A673 (cell line): ENCODE results near the gene ATP13A1. TPM values are rescaled to one million over a fixed set of nuclear protein-coding genes. Genes with fewer than 3 reads are reported as not detected.
"Not testable (repeated sequence)": the region's sequence is repeated elsewhere in the genome, so short reads cannot be mapped to it uniquely, and the experiment has no call there.

ENCODE experiments used
- BruUV-seq: library from RNA; stranded (reverse); fragments of 400-500 nt; replicated peaks from 2 replicates; lab custom pipeline; 2021; lab: Mats Ljungman, UMichigan
- CTCF ChIA-PET: fragments of 300-600 bp; sonication (Branson Sonifier 250); formaldehyde crosslinking; loops from one replicate; lab custom pipeline; 2022; ENCODE audit warnings: antibody characterized with exemption; lab: Charles Lee
- POLR2A ChIA-PET: fragments of 300-600 bp; sonication (Branson Sonifier 250); formaldehyde crosslinking; loops from one replicate; lab custom pipeline; 2022; ENCODE audit warnings: antibody characterized with exemption; ENCODE audit not compliant: low non-redundant PET; lab: Charles Lee
- DNase-seq: peaks from one replicate; pipeline ENCODE4 v3.0.0-alpha.2; 2015; ENCODE audit warnings: low spot score
- H3K27ac ChIP-seq: fragments of 200-600 bp; sonication (generic); 2 replicates; pipeline ENCODE4 v1.5.1; 2016; ENCODE audit warnings: mixed run types, low read depth, mild to moderate bottlenecking, mixed read lengths, antibody characterized with exemption, low read length; ENCODE audit not compliant: poor library complexity, severe bottlenecking
- H3K27me3 ChIP-seq: fragments of 200-600 bp; sonication (generic); replicated peaks from 2 replicates; pipeline ENCODE4 v1.6.1; 2017; ENCODE audit warnings: mixed run types, low read depth, mild to moderate bottlenecking, mixed read lengths, antibody characterized with exemption, low read length; ENCODE audit not compliant: insufficient read depth, poor library complexity
- H3K36me3 ChIP-seq: fragments of 200-600 bp; sonication (generic); 2 replicates; pipeline ENCODE4 v1.6.1; 2016; ENCODE audit warnings: mixed run types, mild to moderate bottlenecking, mixed read lengths, antibody characterized with exemption, low read length; ENCODE audit not compliant: insufficient read depth, poor library complexity, severe bottlenecking
- H3K4me1 ChIP-seq: fragments of 200-600 bp; sonication (generic); 2 replicates; pipeline ENCODE4 v1.6.1; 2017; ENCODE audit warnings: mixed run types, mild to moderate bottlenecking, mixed read lengths, antibody characterized with exemption, low read length; ENCODE audit not compliant: insufficient read depth, poor library complexity, severe bottlenecking
- H3K4me3 ChIP-seq: fragments of 200-600 bp; sonication (generic); 2 replicates; pipeline ENCODE4 v1.5.1; 2016; ENCODE audit warnings: low read depth, mixed run types, mild to moderate bottlenecking, mixed read lengths, low read length; ENCODE audit not compliant: poor library complexity, severe bottlenecking
- H3K9me3 ChIP-seq: fragments of 200-600 bp; sonication (generic); 2 replicates; pipeline ENCODE4 v1.6.1; 2016; ENCODE audit warnings: mixed run types, low read depth, mild to moderate bottlenecking, mixed read lengths, antibody characterized with exemption, low read length; ENCODE audit not compliant: poor library complexity, severe bottlenecking
- EZH2 ChIP-seq: fragments of 200-600 bp; sonication (generic); IDR thresholded peaks from 2 replicates; pipeline ENCODE4 v1.6.1; 2017; ENCODE audit warnings: borderline replicate concordance, low read depth, mild to moderate bottlenecking, mixed read lengths, antibody characterized with exemption, low read length; ENCODE audit not compliant: poor library complexity, severe bottlenecking
- intact Hi-C: fragments of 100-400 bp; cut with micrococcal nuclease; formaldehyde crosslinking; loops from one replicate; pipeline ENCODE4 v1.10.0; 2022; ENCODE audit not compliant: unreplicated experiment
- total RNA-seq: library from RNA; stranded (reverse); gene quantifications from 2 replicates; pipeline ENCODE4 v1.2.3, GENCODE V29; 2021
- TF ChIP-seq, protein P1 (sequence below): fragments of 300-800, 200-600 bp; sonication (generic); conservative IDR thresholded peaks from 2 replicates; pipeline ENCODE4 v1.5.1; 2017; ENCODE audit warnings: low read depth, mild to moderate bottlenecking, antibody characterized with exemption, low read length, moderate library complexity, mixed read lengths

The ATP13A1 gene
- total RNA-seq, 1 experiment from 2014 or later: 94.4 TPM

DNA sequence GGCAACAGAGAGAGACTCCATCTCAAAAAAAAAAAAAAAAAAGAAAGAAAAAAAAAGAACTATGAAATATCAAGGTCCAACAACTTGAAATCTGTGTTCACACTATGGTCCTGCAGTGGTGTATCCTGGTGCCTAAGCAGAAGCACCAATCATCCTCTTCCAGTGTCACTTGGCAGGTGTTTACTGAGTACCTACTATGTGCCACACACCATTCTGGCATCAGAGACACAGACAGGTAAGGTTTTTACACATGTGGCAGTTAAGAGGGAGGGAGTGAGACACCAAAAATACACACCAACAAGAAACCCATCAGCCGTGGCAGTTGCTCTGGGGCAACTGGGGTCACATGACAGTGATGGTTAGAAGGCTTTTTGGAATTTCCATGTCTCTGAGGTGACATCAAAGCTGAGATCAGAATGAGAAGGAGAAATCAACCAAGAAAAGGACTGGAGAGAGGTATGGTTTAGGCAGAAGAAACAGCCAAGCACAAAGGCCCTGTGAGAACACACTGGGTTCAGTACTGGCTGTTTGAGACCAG is 62.6 kb downstream of the ATP13A1 start:
- POLR2A ChIA-PET: no interaction called here
- H3K27me3 ChIP-seq: no peaks in the 10 kb centered on the region
- CTCF ChIA-PET: no interaction called here
- no peak for DNase-seq
- no peak overlapping the region for H3K4me3 ChIP-seq
- no peak overlapping the region for H3K27ac ChIP-seq
- no TSS peak for BruUV-seq
- no peaks in the 10 kb centered on the region for H3K4me1 ChIP-seq
- no peak for TF ChIP-seq EZH2
- TF ChIP-seq, protein P1, sequence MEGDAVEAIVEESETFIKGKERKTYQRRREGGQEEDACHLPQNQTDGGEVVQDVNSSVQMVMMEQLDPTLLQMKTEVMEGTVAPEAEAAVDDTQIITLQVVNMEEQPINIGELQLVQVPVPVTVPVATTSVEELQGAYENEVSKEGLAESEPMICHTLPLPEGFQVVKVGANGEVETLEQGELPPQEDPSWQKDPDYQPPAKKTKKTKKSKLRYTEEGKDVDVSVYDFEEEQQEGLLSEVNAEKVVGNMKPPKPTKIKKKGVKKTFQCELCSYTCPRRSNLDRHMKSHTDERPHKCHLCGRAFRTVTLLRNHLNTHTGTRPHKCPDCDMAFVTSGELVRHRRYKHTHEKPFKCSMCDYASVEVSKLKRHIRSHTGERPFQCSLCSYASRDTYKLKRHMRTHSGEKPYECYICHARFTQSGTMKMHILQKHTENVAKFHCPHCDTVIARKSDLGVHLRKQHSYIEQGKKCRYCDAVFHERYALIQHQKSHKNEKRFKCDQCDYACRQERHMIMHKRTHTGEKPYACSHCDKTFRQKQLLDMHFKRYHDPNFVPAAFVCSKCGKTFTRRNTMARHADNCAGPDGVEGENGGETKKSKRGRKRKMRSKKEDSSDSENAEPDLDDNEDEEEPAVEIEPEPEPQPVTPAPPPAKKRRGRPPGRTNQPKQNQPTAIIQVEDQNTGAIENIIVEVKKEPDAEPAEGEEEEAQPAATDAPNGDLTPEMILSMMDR: no peak
- intact Hi-C loops: no loop called here
- H3K9me3 ChIP-seq: no peaks in the 10 kb centered on the region
- H3K36me3 ChIP-seq: no peaks in the 10 kb centered on the region

DNA sequence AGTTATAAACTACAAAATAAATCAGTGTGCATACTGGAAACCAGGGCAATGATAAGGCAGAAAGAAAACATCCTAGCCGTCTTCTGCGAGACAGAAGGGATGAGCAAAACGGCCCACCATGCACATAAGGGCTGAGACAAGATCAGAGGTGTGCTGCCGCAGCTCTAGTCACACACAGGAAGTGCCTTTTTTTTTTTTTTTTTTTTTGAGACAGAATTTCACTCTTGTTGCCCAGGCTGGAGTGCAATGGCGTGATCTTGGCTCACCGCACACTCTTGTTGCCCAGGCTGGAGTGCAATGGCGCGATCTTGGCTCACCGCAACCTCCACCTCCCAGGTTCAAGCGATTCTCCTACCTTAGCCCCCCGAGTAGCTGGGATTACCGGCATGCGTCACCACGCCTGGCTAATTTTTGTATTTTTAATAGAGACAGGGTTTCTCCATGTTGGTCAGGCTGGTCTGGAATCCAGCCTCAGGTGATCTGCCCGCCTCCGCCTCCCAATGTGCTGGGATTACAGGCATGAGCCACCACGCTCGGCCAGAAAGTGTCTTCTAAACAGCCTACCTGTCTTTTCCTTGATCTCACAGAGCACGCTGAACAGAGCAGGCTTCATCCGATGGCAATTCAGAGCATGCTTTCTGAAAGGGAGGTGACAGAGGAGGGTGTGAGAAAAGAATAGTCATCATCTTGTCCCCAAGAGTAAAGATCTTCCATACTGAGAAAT is 64.6 kb downstream of the ATP13A1 start:
- H3K4me3 ChIP-seq, H3K36me3 ChIP-seq, H3K4me1 ChIP-seq, BruUV-seq, CTCF ChIA-PET, DNase-seq, H3K27ac ChIP-seq, intact Hi-C loops, H3K27me3 ChIP-seq, H3K9me3 ChIP-seq: not testable (repeated sequence)
- POLR2A ChIA-PET: interaction anchor here (0.7 kb wide), 1 partner anchor 301 kb away, joined by 8 read pairs; no protein-coding TSS in a partner anchor

DNA sequence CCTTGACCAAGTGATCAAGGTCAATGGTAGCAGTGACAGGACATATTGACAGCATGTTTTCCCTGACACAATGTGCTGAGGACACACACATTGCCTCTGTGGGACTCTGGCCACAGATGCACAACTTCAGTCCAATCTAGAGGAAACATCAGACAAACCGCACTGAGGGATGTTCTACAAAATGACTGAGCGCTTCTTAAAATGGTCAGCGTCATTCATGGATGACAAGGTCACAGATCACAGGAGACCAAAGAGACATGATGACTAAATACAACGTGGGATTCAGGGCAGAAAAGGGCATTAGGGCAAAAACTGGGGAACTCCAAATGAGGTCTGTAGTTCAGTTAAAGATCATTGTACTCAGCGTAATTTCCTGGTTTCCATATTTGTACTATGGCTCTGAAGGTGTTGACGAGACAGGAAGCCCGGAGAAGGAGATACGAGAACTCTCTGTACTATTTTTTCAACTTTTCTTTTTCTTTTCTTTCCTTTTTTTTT is 65.6 kb downstream of the ATP13A1 start:
- no peak for DNase-seq
- ChIA-PET POLR2A (interaction anchor here (0.7 kb wide), 1 partner anchor 302 kb away, joined by 8 read pairs; no protein-coding TSS in a partner anchor), CTCF (no interaction called here)
- intact Hi-C loops: no loop called here
- TF ChIP-seq, protein P1: no peak
- no peak for TF ChIP-seq EZH2
- H3K36me3 ChIP-seq: no peaks in the 10 kb centered on the region
- no peak overlapping the region for H3K27ac ChIP-seq
- BruUV-seq: no TSS peak
- no peaks in the 10 kb centered on the region for H3K27me3 ChIP-seq
- no peak overlapping the region for H3K4me3 ChIP-seq
- H3K4me1 ChIP-seq: no peaks in the 10 kb centered on the region
- no peaks in the 10 kb centered on the region for H3K9me3 ChIP-seq

Other genes with a start within 250 kb of the ATP13A1 start
- 2.5 TPM in 2 replicates for gene TSSK6, start 148.1 kb downstream of the ATP13A1 start, total RNA-seq
- 421 and 431 TPM in 2 replicates for gene NDUFA13, start 147.5 kb downstream of the ATP13A1 start, total RNA-seq
- gene YJEFN3, start 134.8 kb downstream of the ATP13A1 start, total RNA-seq: 8.6 TPM in 2 replicates
- gene CILP2, start 125.4 kb downstream of the ATP13A1 start, total RNA-seq: 0.77 and 1.6 TPM in 2 replicates
- 3.1 and 4.6 TPM in 2 replicates for gene PBX4, start 45.0 kb downstream of the ATP13A1 start, total RNA-seq
- gene LPAR2, start 35.5 kb downstream of the ATP13A1 start, total RNA-seq: 17.2 and 20.6 TPM in 2 replicates
- gene GMIP, start 20.0 kb downstream of the ATP13A1 start, total RNA-seq: 9.0 and 10.9 TPM in 2 replicates
- gene ZNF101, start 5.2 kb upstream of the ATP13A1 start, total RNA-seq: 14.5 and 17.7 TPM in 2 replicates
- 4.6 and 5.8 TPM in 2 replicates for gene ZNF14, start 69.4 kb upstream of the ATP13A1 start, total RNA-seq
- gene ZNF506, start 158.1 kb upstream of the ATP13A1 start, total RNA-seq: 13.7 and 14.7 TPM in 2 replicates
- 10.0 and 13.7 TPM in 2 replicates for gene ZNF253, start 202.2 kb upstream of the ATP13A1 start, total RNA-seq
- 8.7 and 13.1 TPM in 2 replicates for gene ZNF93, start 237.3 kb upstream of the ATP13A1 start, total RNA-seq